T-helper 9 cell (primary cell): ENCODE measurements around the gene FAM78A.

ENCODE experiments used
- DNase-seq: peaks from one replicate; pipeline ENCODE4 v3.0.0-alpha.2; 2020

The FAM78A gene

DNA sequence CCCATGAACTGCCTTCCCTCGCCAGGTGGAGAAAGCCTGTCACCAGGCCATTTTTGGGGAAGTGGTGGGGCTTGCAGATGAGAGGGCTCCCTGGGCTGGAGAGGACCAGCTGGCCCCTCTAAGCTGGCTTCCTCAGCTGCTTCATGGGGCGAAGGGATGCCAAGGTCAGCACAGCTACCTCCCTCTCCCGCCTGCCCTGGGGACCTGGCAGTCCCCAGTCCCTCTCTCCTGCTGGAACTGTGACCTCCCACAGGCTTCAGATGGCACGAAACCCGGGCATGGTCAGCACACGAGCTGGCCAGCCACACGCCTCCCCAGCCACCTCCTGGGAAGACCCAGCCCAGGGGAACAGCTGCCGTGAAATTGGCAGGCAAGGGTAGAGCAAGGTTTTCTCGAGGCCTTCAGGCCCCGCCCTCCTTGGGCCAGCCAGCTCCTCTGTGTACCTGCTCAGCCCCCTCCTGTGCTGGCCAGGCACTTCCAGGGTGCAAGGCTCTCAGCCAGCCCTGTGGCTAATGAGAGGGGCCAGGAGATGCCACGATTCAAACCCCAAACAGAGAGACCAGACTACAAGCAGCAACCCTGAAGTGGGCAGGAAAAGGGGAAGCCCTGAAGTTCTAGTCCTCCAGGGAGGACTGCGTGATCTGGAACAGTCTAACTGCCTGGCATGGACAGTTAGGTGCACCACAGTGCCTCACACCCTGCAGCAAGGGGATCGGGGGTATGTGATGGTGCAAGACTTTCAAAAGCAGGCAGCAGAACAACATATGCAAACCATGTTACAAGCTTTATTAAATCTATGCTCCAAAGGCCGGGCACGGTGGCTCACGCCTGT is 26.1 kb upstream of the FAM78A start:
- no peak for DNase-seq

GRCh38 chr9:131300444-131300843 is 24.1 kb upstream of the FAM78A start:
- DNase-seq: no peak

- no peak for DNase-seq
Observed at GRCh38 chr9:131299961-131300347, 23.6 kb upstream of the FAM78A start.

DNA sequence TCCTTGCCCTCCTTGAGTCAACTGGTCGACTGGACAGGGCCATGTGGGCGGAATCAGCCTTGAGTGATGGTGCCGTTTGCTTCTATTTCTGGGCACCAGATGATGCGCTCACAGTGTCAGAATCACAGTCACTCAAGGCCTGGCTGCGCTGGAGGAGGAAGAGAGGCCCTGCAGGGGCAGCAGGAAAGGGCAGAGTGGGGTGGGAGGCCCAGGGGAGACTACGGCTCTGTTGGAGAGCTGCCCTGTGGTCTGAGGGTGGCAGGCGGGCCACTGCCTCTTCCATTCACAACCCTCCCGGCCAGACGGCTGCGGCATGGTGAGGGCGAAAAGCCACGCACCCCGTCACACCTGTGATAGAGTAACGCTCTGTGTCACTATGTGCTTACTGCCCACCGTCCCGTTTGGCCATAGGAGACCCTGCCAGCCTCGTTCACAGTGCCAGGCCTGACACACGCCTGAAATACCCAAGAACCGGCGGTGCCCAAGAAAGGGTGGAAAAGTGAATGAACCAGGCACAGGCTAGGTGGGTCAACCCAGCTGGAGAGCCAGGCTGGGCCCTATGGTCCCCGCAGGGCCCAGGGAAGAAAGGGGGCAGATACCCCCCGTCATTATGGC is 23.1 kb upstream of the FAM78A start:
- DNase-seq: no peak

DNA sequence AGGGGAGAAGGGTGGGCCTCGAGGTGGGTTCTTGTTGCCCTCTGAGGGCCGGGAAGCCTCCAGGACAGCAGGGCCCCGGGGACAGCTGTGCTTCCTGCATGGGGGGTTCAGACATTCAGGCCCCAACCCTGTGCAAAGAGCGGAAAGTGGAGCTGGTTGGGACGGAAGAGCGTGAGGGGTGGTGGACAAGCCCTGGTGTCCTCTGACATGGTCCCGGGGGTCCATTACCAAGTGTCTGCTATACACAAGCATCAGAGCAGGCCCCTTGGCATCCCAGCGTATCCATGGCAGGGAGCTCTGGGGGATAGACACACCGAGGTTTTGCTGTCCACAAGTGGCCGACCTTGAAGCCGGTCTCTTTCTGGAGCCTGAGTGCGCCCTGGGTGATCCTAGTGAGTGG is 22.5 kb upstream of the FAM78A start:
- no peak for DNase-seq

DNA sequence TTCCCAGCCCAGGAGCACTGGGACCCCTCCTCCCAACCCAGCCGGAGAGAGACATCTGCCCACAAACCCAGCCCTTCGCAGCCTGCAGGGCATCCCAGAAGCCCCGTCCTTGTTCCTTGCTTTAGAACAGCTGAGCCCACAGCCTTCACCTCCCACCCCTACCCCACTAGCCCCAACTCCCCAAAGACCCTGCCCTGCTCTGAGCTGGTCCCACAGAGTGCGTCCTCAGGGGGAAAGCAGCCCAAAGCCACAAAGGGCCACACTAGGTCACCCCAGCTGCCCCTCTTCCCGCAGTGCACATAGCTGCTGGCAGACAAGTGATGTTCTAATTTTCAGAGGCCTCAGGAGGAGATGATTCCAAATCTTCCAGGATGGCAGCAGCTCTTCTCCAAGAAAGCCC is 22.0 kb upstream of the FAM78A start:
- no peak for DNase-seq

GRCh38 chr9:131297903-131298302 is 21.6 kb upstream of the FAM78A start:
- no peak for DNase-seq

DNA sequence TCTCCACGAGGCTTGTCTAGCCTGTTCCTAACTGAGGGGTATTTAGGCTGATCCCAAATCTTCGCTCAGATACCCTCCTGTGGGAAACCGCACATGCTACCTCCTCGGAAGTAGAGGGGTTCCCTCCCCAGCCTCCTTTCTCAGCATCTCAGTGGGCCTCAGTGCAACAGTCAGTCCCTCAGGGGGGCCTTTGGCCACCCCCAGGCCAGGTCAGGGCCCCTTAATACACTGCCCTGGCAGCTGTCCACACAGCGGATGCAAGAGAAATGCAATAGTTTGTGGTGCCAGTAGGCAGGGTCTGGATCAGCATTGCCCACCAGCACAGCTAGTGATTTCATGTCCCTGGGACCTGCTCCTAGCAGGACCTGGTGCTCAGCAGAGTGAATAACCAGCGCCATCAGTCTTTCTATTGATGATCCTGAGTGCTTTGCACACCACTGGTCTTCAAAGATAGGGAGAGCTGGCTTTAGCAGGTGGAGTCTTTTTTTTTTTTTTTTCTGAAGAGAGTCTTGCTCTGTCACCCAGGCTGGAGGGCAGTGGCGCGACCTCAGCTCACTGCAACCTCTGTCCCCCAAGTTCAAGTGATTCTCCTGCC is 20.7 kb upstream of the FAM78A start:
- DNase-seq: no peak

DNA sequence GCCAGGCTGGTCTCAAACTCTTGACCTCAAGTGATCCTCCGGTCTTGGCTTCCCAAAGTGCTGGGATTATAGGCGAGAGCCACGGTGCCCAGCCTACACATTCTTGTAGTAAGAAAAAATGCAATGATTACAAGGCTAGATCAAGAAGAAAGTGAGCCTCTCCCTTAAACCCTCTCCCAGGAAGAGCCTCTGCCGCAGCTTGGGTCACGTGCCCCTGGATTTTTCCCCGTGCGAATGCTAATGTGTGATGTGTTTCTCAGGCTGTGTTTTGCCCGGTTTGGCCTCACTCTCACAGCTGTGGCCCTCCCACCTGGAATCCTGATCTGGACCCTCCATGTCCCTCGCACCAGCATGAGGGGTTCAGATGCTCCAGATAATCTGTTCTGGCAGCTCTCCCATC is 20.1 kb upstream of the FAM78A start:
- no peak for DNase-seq

- no peak for DNase-seq
Observed at GRCh38 chr9:131292937-131293336, 16.6 kb upstream of the FAM78A start.

- no peak for DNase-seq
Observed at GRCh38 chr9:131291795-131292315, 15.5 kb upstream of the FAM78A start.

GRCh38 chr9:131290767-131291370 is 14.6 kb upstream of the FAM78A start:
- DNase-seq: no peak

DNA sequence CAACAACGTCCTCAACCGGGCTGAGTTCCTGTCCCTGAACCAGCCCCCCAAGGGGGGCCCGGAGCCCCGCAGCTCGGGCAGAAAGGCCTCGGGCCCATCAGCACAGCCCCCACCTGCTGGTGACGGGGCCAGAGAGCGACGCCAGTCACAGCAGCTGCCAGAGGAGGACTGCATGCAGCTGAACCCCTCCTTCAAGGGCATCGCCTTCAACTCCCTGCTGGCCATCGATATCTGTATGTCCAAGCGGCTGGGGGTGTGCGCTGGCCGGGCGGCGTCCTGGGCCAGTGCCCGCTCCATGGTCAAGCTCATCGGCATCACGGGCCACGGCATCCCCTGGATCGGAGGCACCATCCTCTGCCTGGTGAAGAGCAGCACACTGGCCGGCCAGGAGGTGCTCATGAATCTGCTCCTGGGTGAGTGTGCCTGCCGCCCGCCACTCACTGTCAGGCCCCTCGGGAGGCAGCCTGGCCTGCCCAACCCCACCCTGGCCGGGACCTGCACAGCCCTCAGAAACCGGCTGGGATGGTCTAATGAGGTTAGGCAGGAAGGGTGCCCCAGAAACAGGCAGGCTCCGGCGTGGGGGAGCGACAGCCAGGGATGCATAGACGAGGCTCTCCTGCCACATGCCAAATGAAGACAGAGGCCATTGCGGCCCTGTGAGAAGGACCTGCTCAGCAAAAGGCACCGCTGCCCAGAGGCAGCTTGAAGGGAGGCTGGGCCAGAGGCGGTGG is 13.9 kb upstream of the FAM78A start:
- DNase-seq: no peak

DNA sequence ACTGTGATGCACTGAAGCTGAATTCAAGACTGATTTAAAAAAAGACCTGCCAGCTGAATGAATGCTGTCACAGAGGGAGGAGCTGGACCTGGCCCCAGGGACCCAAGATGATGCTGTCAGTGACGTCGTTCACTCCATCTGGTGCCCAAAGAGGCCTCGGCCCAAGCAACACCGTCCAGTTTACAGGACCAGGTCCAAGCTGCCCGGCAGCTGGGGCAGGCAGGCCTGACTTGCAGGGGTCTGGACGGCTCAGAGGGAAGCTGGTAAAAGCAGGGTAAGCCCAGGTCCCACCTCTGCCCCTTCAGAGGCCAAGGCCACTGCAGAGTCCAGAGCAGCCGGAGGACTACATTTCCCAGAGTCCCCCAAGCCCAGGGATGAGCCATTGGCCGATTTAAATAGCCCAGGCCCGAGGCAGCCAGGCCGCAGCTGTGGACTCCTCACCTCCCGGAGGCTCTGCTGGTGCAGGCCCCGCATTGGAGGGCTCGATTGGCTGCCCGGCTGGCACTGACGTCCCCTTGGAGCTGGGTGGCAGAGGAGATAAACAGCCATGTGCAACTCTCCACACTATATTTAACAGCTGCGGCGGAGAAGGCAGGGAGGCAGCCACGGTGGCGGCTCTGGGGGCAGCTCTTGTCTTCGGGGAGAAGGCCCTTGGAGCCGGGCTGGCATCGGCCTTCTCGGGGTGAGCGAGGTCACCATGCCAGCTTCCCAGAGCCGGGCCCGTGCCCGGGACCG is 13.2 kb upstream of the FAM78A start, which contains the start of gene PLPP7:
Gene PLPP7, plus strand, starts transcription at position 423 of the 735 bp plus-strand sequence. Its CDS starts 275 bp downstream, at position 698.
- no peak for DNase-seq

DNA sequence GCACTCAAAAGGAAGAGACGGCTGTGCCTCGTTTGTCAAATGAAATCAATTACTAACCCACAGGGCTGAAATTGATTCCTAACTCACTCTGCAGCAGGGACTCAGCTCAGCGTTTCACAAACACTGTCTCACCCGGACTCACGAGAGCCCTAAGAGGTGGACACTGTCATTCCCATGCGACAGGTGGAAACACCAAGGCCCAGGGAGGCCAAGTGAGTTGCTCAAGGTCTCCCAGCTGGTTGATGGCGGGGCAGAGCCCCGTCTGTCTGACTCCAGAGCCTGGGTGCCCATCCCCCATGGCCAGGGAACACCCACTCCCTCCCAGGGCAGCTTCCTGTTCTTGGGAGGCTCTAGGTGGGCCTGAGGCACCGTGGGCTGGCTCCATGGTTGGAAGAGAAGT is 11.9 kb upstream of the FAM78A start:
- no peak for DNase-seq

DNA sequence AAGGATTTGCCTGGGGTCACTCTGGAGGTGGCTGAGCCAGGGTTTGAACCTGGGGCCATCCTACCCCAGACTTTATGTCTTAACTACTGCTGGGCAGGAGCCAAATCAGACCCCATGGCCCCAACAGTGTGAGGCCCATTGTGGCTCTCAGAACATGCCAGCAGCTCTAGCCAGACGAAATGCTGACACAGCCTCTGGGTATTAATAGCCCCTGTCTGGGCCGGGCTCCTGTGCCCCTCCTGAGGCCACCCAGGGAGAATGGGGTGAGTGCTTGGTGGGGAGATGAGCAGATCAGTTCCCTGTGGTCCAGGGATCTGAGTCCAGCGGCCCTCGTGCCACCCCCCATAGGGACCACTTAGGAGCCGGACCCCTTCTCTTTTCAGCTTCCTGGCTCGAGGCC is 11.0 kb upstream of the FAM78A start:
- DNase-seq: no peak

DNA sequence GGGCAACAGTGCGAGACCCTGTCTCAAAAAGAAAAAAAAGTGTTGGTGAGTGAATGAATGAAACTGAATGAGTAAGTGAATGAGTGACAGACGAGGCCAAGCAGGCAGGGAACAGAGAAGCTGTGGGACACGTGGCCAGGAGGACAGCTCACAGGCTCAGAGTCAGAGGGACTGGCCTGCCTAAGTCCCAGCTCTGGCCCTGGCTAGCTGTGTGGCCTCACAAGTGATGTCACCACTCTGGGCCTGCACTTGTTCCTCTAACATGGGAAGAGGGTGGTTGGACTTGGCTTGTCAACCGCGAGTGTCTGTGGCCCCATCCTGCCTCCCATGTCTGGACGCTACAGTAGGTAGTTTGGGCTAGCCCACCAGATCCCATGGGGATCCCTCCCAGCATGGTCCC is 8.5 kb upstream of the FAM78A start:
- DNase-seq: no peak

GRCh38 chr9:131282688-131283422 is 6.5 kb upstream of the FAM78A start:
- no peak for DNase-seq

GRCh38 chr9:131282175-131282574 is 5.9 kb upstream of the FAM78A start:
- no peak for DNase-seq

DNA sequence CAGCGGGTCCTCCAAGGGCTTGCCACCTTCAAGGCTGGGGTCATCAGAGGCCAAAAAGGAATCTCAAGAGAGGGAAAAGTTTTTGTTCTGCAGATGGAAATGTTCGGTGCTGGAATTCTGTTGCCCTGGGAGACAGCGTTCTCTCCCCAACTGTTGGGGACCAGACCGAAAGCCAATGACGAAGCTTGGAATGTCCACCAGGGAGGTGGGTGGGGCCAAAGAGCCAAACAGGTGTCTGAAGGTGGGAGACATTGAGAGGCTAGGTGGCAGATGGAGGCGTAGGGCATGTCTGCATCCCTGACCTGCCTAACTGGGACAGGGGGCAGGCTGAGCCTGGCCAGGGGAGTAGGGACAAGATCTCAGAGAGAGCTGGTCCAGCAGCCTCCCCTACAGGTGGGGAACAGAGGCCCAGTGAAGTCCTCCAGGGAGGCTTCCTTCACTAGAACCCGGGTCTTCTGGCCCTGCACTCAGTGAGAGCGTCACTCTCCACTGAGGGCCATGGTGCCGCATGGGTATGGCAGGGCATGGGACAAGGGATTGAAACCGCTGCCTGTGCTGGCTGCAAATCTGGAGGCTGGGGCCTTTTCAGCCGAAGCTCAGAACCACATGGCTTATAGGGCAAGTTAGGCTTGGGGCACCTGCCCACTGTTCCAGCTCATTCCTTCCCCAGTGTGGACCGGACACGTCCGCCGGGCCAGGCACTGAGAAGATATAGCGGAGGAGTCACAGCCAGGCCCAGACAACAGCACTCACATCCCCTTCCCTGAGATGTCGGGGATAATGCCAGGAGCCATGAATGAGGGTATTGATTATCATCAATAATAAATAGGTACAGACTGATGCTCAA is 5.0 kb upstream of the FAM78A start:
- no peak for DNase-seq
